ENCODE data around the gene ZNF12.

GRCh38 chr7:6647541-6647940, 59.2 kb downstream of the ZNF12 start:
- TF ChIP-seq MAX (IDR thresholded peaks at IDR 0.05; ENCODE audit: low read depth, low read length) (no peak), POLR2A (IDR thresholded peaks at IDR 0.05; ENCODE audit: extremely low read depth, insufficient read length) (no peak), CTCF (IDR thresholded peaks at IDR 0.05; ENCODE audit: low read depth, low read length) (no peak)
